Activated gamma-delta T cell (primary cell): Measurements from ENCODE around the gene CTDP1.
"Not testable (repeated sequence)": the region's sequence is repeated elsewhere in the genome, so short reads cannot be mapped to it uniquely, and the experiment has no call there.

ENCODE experiments used
- DNase-seq: peaks from one replicate; lab custom pipeline; 2025; lab: John Stamatoyannopoulos, UW

The CTDP1 gene

GRCh38 chr18:79725486-79725885 is 45.9 kb downstream of the CTDP1 start:
- no peak for DNase-seq

- no peak for DNase-seq
These were observed 47.1 kb downstream of the CTDP1 start for GRCh38 chr18:79726721-79727120.

- DNase-seq = no peak
These were observed 47.6 kb downstream of the CTDP1 start for GRCh38 chr18:79727211-79727610.

GRCh38 chr18:79728931-79729586 is 49.5 kb downstream of the CTDP1 start:
- no peak for DNase-seq

GRCh38 chr18:79729611-79730010 is 50.0 kb downstream of the CTDP1 start:
- no peak for DNase-seq

GRCh38 chr18:79730804-79731203 is 51.2 kb downstream of the CTDP1 start:
- DNase-seq = no peak

GRCh38 chr18:79731881-79732720 is 52.5 kb downstream of the CTDP1 start:
- DNase-seq = not testable (repeated sequence)

GRCh38 chr18:79732721-79733025 is 53.1 kb downstream of the CTDP1 start:
- no peak for DNase-seq

- no peak for DNase-seq
These were observed 53.6 kb downstream of the CTDP1 start for GRCh38 chr18:79733135-79733701.

GRCh38 chr18:79733986-79734770 is 54.6 kb downstream of the CTDP1 start:
- DNase-seq = no peak

- DNase-seq = no peak
These were observed 55.7 kb downstream of the CTDP1 start for GRCh38 chr18:79735071-79735980.

GRCh38 chr18:79736230-79736629 is 56.6 kb downstream of the CTDP1 start:
- DNase-seq = no peak

- no peak for DNase-seq
These were observed 57.2 kb downstream of the CTDP1 start for GRCh38 chr18:79736846-79737245.

- DNase-seq = no peak
These were observed 57.8 kb downstream of the CTDP1 start for GRCh38 chr18:79737426-79737825.

- DNase-seq = no peak
These were observed 58.4 kb downstream of the CTDP1 start for GRCh38 chr18:79738041-79738461.

- no peak for DNase-seq
These were observed 59.2 kb downstream of the CTDP1 start for GRCh38 chr18:79738581-79739439.

GRCh38 chr18:79739440-79739778 is 59.8 kb downstream of the CTDP1 start:
- DNase-seq = no peak

- DNase-seq = not testable (repeated sequence)
These were observed 60.4 kb downstream of the CTDP1 start for GRCh38 chr18:79740047-79740446.

- no peak for DNase-seq
These were observed 61.1 kb downstream of the CTDP1 start for GRCh38 chr18:79740521-79741361.

- DNase-seq = no peak
These were observed 61.7 kb downstream of the CTDP1 start for GRCh38 chr18:79741362-79741700.
